Breast epithelium (tissue), 4 donors: ENCODE measurements around the gene MZT2A. TPM values are rescaled to one million over a fixed set of nuclear protein-coding genes. Genes with fewer than 3 reads are reported as not detected.
"Not testable (repeated sequence)": the region's sequence is repeated elsewhere in the genome, so short reads cannot be mapped to it uniquely, and the experiment has no call there.

ENCODE experiments used
- DNase-seq, 2 donors: peaks; one replicate each; pipeline ENCODE4 v3.0.0-alpha.2; 2019; ENCODE audit warnings: low spot score in 2 of 2
- H3K27ac ChIP-seq, 2 donors: fragments of 200-600 bp; sonication (generic) in 1 of 2; one replicate each; pipeline ENCODE4 v1.5.1; 2016 to 2019; ENCODE audit warnings: mild to moderate bottlenecking in 1 of 2
- H3K27me3 ChIP-seq, 2 donors: fragments of 200-600 bp; sonication (generic) in 1 of 2; one replicate each; pipeline versions ENCODE4 v1.5.1 to v1.6.0; 2017 to 2019; ENCODE audit warnings: control low read depth in 1 of 2, mild to moderate bottlenecking in 1 of 2
- H3K36me3 ChIP-seq: fragments of 200-600 bp; one replicate; pipeline ENCODE4 v1.5.1; 2019
- H3K4me1 ChIP-seq, 2 donors: fragments of 200-600 bp; sonication (generic); one replicate each; pipeline ENCODE4 v1.5.1; 2016 to 2019; ENCODE audit warnings: control low read depth in 1 of 2
- H3K4me3 ChIP-seq, 3 donors: fragments of 200-600 bp; sonication (generic); 1 replicate in 2 of 3; 2 replicates in 1 of 3; pipeline ENCODE4 v1.5.1; 2016 to 2019; ENCODE audit warnings: mild to moderate bottlenecking in 3 of 3, moderate library complexity in 2 of 3
- H3K9me3 ChIP-seq, 2 donors: fragments of 200-600 bp; sonication (generic) in 1 of 2; one replicate each; pipeline ENCODE4 v1.5.1; 2016 to 2019; ENCODE audit warnings: control low read depth in 1 of 2
- CTCF ChIP-seq, 3 donors: fragments of 450-650 bp; IDR thresholded peaks; one replicate each; pipeline ENCODE4 v1.5.1; 2016 to 2017; ENCODE audit warnings: antibody characterized with exemption in 3 of 3, mild to moderate bottlenecking in 3 of 3, moderate library complexity in 3 of 3
- POLR2A ChIP-seq: fragments of 450-650 bp; IDR thresholded peaks from one replicate; pipeline ENCODE4 v1.6.1; 2016; ENCODE audit warnings: antibody characterized with exemption, mild to moderate bottlenecking, moderate library complexity
- POLR2AphosphoS5 ChIP-seq, 3 donors: sonication (generic); formaldehyde crosslinking; IDR thresholded peaks; one replicate each; pipeline ENCODE4 v1.6.1; 2017; ENCODE audit warnings: antibody characterized with exemption in 3 of 3
- intact Hi-C: fragments of 100-400 bp; cut with DNase I; formaldehyde crosslinking; loops from one replicate; pipeline ENCODE4 v1.15.1; 2023; ENCODE audit warnings: low total_unique reads
- total RNA-seq, 3 donors: library from RNA; depleted of rRNA; stranded (reverse); fragments of >200 nt; gene quantifications; one replicate each; pipeline ENCODE4 v1.1.0, GENCODE V29; 2016

The MZT2A gene
- total RNA-seq, 3 donors from 2014 or later: 39.8 to 50.5 (median 50.2) TPM

- Histone ChIP-seq H3K27me3 (no peaks in the 10 kb centered on the region), H3K4me1 (no peaks in the 10 kb centered on the region), H3K9me3 (no peaks in the 10 kb centered on the region), H3K4me3 (no peak overlapping the region), H3K27ac (no peak overlapping the region), H3K36me3 (no peaks in the 10 kb centered on the region)
- TF ChIP-seq CTCF (IDR thresholded peaks at IDR 0.05): no peak
- no peak for TF ChIP-seq POLR2A
- TF ChIP-seq POLR2AphosphoS5 (IDR thresholded peaks at IDR 0.05): no peak
- no peak for DNase-seq
- intact Hi-C loops: no loop called here
Measured at GRCh38 chr2:131520526-131520925, 28.3 kb upstream of the MZT2A start.

GRCh38 chr2:131519871-131520470 is 27.8 kb upstream of the MZT2A start:
- intact Hi-C loops, H3K36me3 ChIP-seq, DNase-seq: not testable (repeated sequence)

GRCh38 chr2:131519466-131519865 is 27.3 kb upstream of the MZT2A start:
- Histone ChIP-seq H3K27me3 (no peaks in the 10 kb centered on the region), H3K4me1 (no peaks in the 10 kb centered on the region), H3K9me3 (no peaks in the 10 kb centered on the region), H3K27ac (no peak overlapping the region), H3K4me3 (no peak overlapping the region), H3K36me3 (no peaks in the 10 kb centered on the region)
- intact Hi-C loops: no loop called here
- no peak for TF ChIP-seq POLR2AphosphoS5 (IDR thresholded peaks at IDR 0.05)
- no peak for TF ChIP-seq POLR2A
- TF ChIP-seq CTCF (IDR thresholded peaks at IDR 0.05): no peak
- no peak for DNase-seq

More at GRCh38 chr2:131519871-131520470, 27.8 kb upstream of the MZT2A start:
- not testable (repeated sequence) for H3K4me1 ChIP-seq, H3K27me3 ChIP-seq, H3K4me3 ChIP-seq, H3K27ac ChIP-seq, H3K9me3 ChIP-seq

- H3K27ac ChIP-seq, H3K4me3 ChIP-seq, H3K36me3 ChIP-seq, intact Hi-C loops, DNase-seq, H3K27me3 ChIP-seq, H3K4me1 ChIP-seq, H3K9me3 ChIP-seq: not testable (repeated sequence)
Measured at GRCh38 chr2:131518531-131518930, 26.3 kb upstream of the MZT2A start.

GRCh38 chr2:131517856-131518255 is 25.7 kb upstream of the MZT2A start:
- H3K4me3 ChIP-seq, H3K27ac ChIP-seq, intact Hi-C loops, DNase-seq, H3K36me3 ChIP-seq, H3K9me3 ChIP-seq, H3K4me1 ChIP-seq, H3K27me3 ChIP-seq: not testable (repeated sequence)

- DNase-seq: no peak
- no peaks in the 10 kb centered on the region for H3K27me3 ChIP-seq
- H3K9me3 ChIP-seq: no peaks in the 10 kb centered on the region
- H3K27ac ChIP-seq: no peak overlapping the region
- no peak for TF ChIP-seq POLR2AphosphoS5 (IDR thresholded peaks at IDR 0.05)
- TF ChIP-seq CTCF (IDR thresholded peaks at IDR 0.05): no peak
- intact Hi-C loops: no loop called here
- no peaks in the 10 kb centered on the region for H3K4me1 ChIP-seq
- no peak overlapping the region for H3K4me3 ChIP-seq
- no peaks in the 10 kb centered on the region for H3K36me3 ChIP-seq
Measured at GRCh38 chr2:131517106-131517831, 25.1 kb upstream of the MZT2A start.

GRCh38 chr2:131516621-131517020 is 24.4 kb upstream of the MZT2A start:
- intact Hi-C loops, H3K27me3 ChIP-seq, H3K36me3 ChIP-seq, H3K9me3 ChIP-seq, DNase-seq, H3K4me3 ChIP-seq, H3K4me1 ChIP-seq, H3K27ac ChIP-seq: not testable (repeated sequence)
